ENCODE data around the gene C10orf95. TPM values are rescaled to one million over a fixed set of nuclear protein-coding genes. Genes with fewer than 3 reads are reported as not detected.

The C10orf95 gene
- total and polyA plus RNA-seq, 10 of the 15 experiments (the other 5 are each of a cell fraction or from before 2014, with no cell fraction given) = 0.06 to 1.1 (median 0.31) TPM

- H3K79me2 ChIP-seq (ENCODE audit: control insufficient read depth, insufficient read depth, low read length) = no peaks in the 10 kb centered on the region
- no peak for DNase-seq (ENCODE audit: low read depth, low spot score)
- FAIRE-seq = no peak
- BruUV-seq (replicated peaks) = no TSS peak
- no peak overlapping the region for H3K9ac ChIP-seq (ENCODE audit: control insufficient read depth, insufficient read depth, low read length)
- 24% methylated on average over 9 of the region's 9 CpGs for WGBS (ENCODE audit: insufficient coverage, insufficient replicate concordance, low lambda C conversion rate, missing lambda C conversion rate)
- in situ Hi-C loops (cut with MboI) = no loop called here
- peaks cover 5% of the 10 kb centered on the region; the same call in 1 of the 2 replicates for H4K20me1 ChIP-seq (ENCODE audit: control insufficient read depth, insufficient read depth)
- H3K27me3 ChIP-seq (replicated peaks in 1 of 2; ENCODE audit: control insufficient read depth in 2 of 2, insufficient read depth in 2 of 2, low read length in 1 of 2) = peaks cover 3% of the 10 kb centered on the region in 2 experiments
- no peak overlapping the region for H2AFZ ChIP-seq (ENCODE audit: control insufficient read depth, low read depth, low read length)
- no peak overlapping the region for H3K4me2 ChIP-seq (ENCODE audit: control insufficient read depth, insufficient read depth)
- TF ChIP-seq IRF4 (IDR thresholded peaks at IDR 0.05; ENCODE audit: low read depth, low read length) = no peak
- no peak for TF ChIP-seq SREBF2 (IDR thresholded peaks at IDR 0.05; ENCODE audit: low read length)
- TF ChIP-seq RAD51 (IDR thresholded peaks at IDR 0.05) = no peak
- TF ChIP-seq ZNF592 (IDR thresholded peaks at IDR 0.05) = no peak
- TF ChIP-seq SUPT20H (IDR thresholded peaks at IDR 0.05; ENCODE audit: borderline replicate concordance, control insufficient read depth, low read depth, low read length) = no peak
- TF ChIP-seq EED (IDR thresholded peaks at IDR 0.05; ENCODE audit: low read depth) = no peak
- TF ChIP-seq IKZF2 (IDR thresholded peaks at IDR 0.05) = no peak
- H3K9me3 ChIP-seq (replicated peaks; ENCODE audit: control insufficient read depth, insufficient read depth, low read length) = no peaks in the 10 kb centered on the region
- no peak overlapping the region for H3K27ac ChIP-seq (ENCODE audit: control insufficient read depth, insufficient read depth)
- CTCF ChIA-PET = no interaction called here
- POLR2A ChIA-PET = interaction anchor here (0.6 kb wide), 1 partner anchor 36 kb away, joined by 5 read pairs; no protein-coding TSS in a partner anchor
- intact Hi-C loops (cut with micrococcal nuclease; ENCODE audit: unreplicated experiment) = no loop called here
- H3K4me3 ChIP-seq = no peak overlapping the region
- no peaks in the 10 kb centered on the region for H3K36me3 ChIP-seq (ENCODE audit: control insufficient read depth in 2 of 2, insufficient read depth in 2 of 2, low read length in 1 of 2)
- peaks cover 17% of the 10 kb centered on the region for H3K4me1 ChIP-seq (ENCODE audit: control insufficient read depth, insufficient read depth, low read length)
- ATAC-seq = no peak
- RAD21 ChIA-PET (ENCODE audit: unreplicated experiment) = no interaction called here
- SMC1A ChIA-PET (ENCODE audit: uncharacterized antibody, unreplicated experiment) = no interaction called here
Observed at GRCh38 chr10:102416283-102416682, 35.1 kb downstream of the C10orf95 start.
